ENCODE results near the gene MED7. TPM values are rescaled to one million over a fixed set of nuclear protein-coding genes. Genes with fewer than 3 reads are reported as not detected.

The MED7 gene
- total RNA-seq, 1 donor from 2014 or later = 11.6 TPM

GRCh38 chr5:157148734-157149615 is 6.3 kb upstream of the MED7 start:
- no peak overlapping the region for H3K27ac Mint-ChIP-seq (ENCODE audit: unreplicated experiment)

GRCh38 chr5:157143127-157143971 is 684 bp upstream of the MED7 start:
- TF ChIP-seq CTCF (conservative IDR thresholded peaks at IDR 0.05) = no peak
- Mint-ChIP-seq H3K4me1 (peaks cover 12% of the 10 kb centered on the region), H3K27me3 (ENCODE audit: low read depth) (peaks cover 6% of the 10 kb centered on the region), H3K9me3 (no peaks in the 10 kb centered on the region), H3K36me3 (ENCODE audit: low read depth) (peaks cover 3% of the 10 kb centered on the region), H3K4me3 (peak overlapping the region; percentile 96), H3K27ac (ENCODE audit: unreplicated experiment) (peak overlapping the region; percentile 96)
- no peak for DNase-seq (ENCODE audit: low read depth, low spot score)

More at GRCh38 chr5:157148734-157149615, 6.3 kb upstream of the MED7 start:
- H3K9me3 Mint-ChIP-seq = no peaks in the 10 kb centered on the region
- H3K4me1 Mint-ChIP-seq = peaks cover 2% of the 10 kb centered on the region
- H3K27me3 Mint-ChIP-seq (ENCODE audit: low read depth) = peaks cover 6% of the 10 kb centered on the region
- peak; percentile 89 for TF ChIP-seq CTCF (conservative IDR thresholded peaks at IDR 0.05)
- no peak overlapping the region for H3K4me3 Mint-ChIP-seq
- no peaks in the 10 kb centered on the region for H3K36me3 Mint-ChIP-seq (ENCODE audit: low read depth)
- peak; percentile 75 for DNase-seq (ENCODE audit: low read depth, low spot score)

GRCh38 chr5:157137691-157138090 is 5.0 kb downstream of the MED7 start:
- Mint-ChIP-seq H3K27ac (ENCODE audit: unreplicated experiment) (no peak overlapping the region), H3K27me3 (ENCODE audit: low read depth) (no peaks in the 10 kb centered on the region)

GRCh38 chr5:157132281-157132612 is 10.4 kb downstream of the MED7 start:
- Mint-ChIP-seq H3K36me3 (ENCODE audit: low read depth) (no peaks in the 10 kb centered on the region), H3K4me1 (no peaks in the 10 kb centered on the region), H3K27ac (ENCODE audit: unreplicated experiment) (no peak overlapping the region), H3K4me3 (no peak overlapping the region), H3K9me3 (no peaks in the 10 kb centered on the region), H3K27me3 (ENCODE audit: low read depth) (no peaks in the 10 kb centered on the region)
- no peak for DNase-seq (ENCODE audit: low read depth, low spot score)
- no peak for TF ChIP-seq CTCF (conservative IDR thresholded peaks at IDR 0.05)

More at GRCh38 chr5:157137691-157138090, 5.0 kb downstream of the MED7 start:
- Mint-ChIP-seq H3K4me3 (no peak overlapping the region), H3K36me3 (ENCODE audit: low read depth) (peaks cover 5% of the 10 kb centered on the region), H3K9me3 (no peaks in the 10 kb centered on the region), H3K4me1 (peaks cover 4% of the 10 kb centered on the region)
- TF ChIP-seq CTCF (conservative IDR thresholded peaks at IDR 0.05) = no peak
- no peak for DNase-seq (ENCODE audit: low read depth, low spot score)

- no peak for DNase-seq (ENCODE audit: low read depth, low spot score)
- no peak overlapping the region for H3K27ac Mint-ChIP-seq (ENCODE audit: unreplicated experiment)
Observed at GRCh38 chr5:157130925-157131324, 11.7 kb downstream of the MED7 start.

More at GRCh38 chr5:157130925-157131324, 11.7 kb downstream of the MED7 start:
- Mint-ChIP-seq H3K4me3 (no peak overlapping the region), H3K9me3 (no peaks in the 10 kb centered on the region), H3K36me3 (ENCODE audit: low read depth) (no peaks in the 10 kb centered on the region), H3K4me1 (no peaks in the 10 kb centered on the region), H3K27me3 (ENCODE audit: low read depth) (no peaks in the 10 kb centered on the region)
- no peak for TF ChIP-seq CTCF (conservative IDR thresholded peaks at IDR 0.05)
